ENCODE measurements around the gene TAAR9.
A peak's percentile ranks its signal among the peaks of the same experiment; 100 is the strongest.
"Not testable (repeated sequence)": the region's sequence is repeated elsewhere in the genome, so short reads cannot be mapped to it uniquely, and the experiment has no call there.

TAAR9 gene

GRCh38 chr6:132520953-132521352, 17.1 kb upstream of the TAAR9 start:
- no peak for FAIRE-seq

- FAIRE-seq = no peak
Observed at GRCh38 chr6:132524646-132525045, 13.4 kb upstream of the TAAR9 start.

- no peak for FAIRE-seq
Observed at GRCh38 chr6:132525866-132526265, 12.2 kb upstream of the TAAR9 start.

- FAIRE-seq = no peak
Observed at GRCh38 chr6:132526461-132526860, 11.6 kb upstream of the TAAR9 start.

DNA sequence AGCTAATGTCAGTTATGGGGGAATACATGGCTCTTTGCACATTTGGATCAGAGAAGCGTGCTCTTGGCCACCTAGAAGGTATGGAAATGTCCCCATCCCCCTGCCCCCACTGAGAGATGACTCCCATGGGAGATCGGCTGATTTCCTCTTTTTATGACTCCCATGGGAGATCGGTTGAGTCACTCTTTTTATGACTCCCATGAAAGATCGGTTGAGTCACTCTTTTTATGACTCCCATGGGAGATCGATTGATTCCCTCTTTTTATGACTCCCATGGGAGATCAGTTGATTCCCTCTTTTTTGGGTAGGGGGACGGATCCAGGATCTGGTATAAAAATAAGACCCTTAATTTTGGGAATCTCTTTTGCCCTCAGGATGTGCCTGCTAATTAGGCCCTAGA, 10.3 kb upstream of the TAAR9 start:
- no peak for FAIRE-seq

DNA sequence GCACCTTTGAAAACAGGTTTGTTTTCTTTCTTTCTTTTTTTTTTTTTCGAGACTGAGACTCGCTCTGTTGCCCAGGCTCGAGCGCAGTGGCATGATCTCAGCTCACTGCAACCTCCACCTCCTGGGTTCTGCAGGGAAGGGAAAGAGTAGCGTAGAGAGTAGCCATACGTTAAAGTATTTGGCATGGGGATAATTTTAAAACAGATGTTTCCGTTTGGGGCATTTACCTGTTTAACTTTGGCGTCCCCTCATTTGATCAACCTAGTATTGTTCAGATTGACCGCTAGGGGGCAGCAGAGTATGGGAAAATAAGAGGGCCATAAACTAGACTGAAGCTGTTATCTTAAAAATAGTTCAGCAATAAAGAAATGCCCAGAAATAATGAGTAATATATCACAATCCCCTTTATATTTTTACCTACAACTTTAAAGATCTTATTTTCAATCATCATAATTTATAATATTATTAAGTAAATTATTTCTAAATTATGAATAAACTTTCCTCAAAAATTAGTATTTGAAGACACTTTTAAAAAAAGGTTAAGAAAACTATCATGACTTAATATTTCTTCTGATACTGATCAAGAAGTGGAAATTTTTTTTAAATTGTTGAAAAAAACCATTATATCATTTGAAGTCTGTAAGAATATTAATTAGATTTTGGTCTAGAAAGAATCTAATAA, 7.6 kb upstream of the TAAR9 start:
- FAIRE-seq = peak; percentile 94

GRCh38 chr6:132534546-132534945, 3.5 kb upstream of the TAAR9 start:
- not testable (repeated sequence) for FAIRE-seq

DNA sequence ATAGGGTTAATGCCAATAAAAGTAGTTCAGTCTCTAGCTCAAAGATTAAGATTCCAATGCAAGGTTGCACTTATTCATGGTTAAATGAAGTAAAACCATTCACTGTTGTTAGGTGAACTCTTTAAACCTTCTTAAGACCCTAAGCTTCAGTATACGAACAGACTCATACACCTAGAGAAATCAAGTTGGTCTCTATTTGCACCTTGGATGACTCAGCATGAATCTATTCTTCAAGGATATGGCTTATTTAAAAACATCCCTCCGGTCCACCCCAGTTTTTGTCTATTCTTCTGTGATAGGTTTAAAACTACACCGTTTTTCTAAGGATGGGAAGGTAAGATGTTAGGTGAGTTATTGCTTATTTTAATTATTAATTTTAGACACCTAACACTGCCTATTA, 932 bp upstream of the TAAR9 start:
- FAIRE-seq = no peak

- FAIRE-seq = no peak
Observed at GRCh38 chr6:132544826-132545225, 6.7 kb downstream of the TAAR9 start.

GRCh38 chr6:132548746-132549463, 10.8 kb downstream of the TAAR9 start:
- no peak for FAIRE-seq

DNA sequence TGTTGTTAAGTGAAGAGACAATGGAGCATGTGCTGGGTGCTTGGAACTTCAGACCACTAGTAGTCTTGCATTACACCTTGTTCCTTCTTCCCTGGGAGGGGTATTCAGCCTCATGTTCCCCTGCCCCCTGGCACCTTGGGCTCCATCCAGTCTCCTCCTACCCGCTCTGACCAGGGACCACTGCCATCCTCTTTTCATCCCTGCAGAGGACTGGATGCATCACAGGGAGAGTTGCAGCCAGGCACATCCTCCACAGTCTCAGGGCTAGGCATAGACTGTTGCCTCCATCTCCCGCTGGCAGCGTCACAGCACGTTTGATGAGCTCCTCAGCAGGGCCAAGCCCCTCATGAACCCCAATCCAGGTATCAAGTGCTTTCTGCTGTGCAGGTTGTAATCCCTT, 13.1 kb downstream of the TAAR9 start:
- FAIRE-seq = no peak

GRCh38 chr6:132552372-132552771, 14.3 kb downstream of the TAAR9 start, which contains the start of gene TAAR8:
TAAR8 (plus strand) TSS chr6:132552672; CDS start chr6:132552693, 21 bp downstream.
- FAIRE-seq = no peak

DNA sequence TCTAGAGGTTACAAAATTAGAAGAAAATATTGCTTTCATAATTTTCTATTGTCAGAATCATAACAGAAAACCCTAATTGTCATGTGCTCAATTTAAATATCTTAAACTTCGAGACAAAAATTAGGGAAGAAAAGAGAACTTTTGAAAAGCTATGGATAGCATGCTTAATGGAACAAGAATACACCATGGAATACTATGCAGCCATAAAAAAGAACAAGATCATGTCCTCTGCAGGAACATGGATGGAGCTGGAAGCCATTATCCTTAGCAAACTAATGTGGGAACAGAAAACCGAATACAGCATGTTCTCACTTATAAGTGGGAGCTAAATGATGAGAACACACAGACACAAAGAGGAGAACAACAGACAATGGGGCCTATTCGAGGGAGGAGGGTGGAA, 22.0 kb downstream of the TAAR9 start:
- FAIRE-seq = not testable (repeated sequence)

- no peak for FAIRE-seq
Observed at GRCh38 chr6:132566404-132566803, 28.3 kb downstream of the TAAR9 start.

DNA sequence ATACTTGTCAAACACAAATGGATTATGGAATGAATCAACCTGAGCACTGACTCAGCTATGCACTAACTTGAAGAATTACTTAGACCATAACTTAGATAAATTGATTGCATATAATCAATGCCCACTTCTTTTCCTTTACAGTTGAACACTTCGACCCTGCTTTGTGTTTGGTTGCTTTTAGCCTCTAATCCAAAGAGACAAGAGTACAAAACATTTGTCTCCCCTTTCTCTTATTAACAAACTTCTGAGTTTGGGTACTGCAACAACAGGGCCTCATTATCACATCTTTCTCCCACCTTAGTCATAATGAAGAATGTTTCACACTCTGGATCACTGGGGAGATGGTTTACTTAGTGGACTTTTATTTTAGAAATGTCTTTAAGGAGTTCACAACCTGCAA, 29.5 kb downstream of the TAAR9 start:
- no peak for FAIRE-seq

DNA sequence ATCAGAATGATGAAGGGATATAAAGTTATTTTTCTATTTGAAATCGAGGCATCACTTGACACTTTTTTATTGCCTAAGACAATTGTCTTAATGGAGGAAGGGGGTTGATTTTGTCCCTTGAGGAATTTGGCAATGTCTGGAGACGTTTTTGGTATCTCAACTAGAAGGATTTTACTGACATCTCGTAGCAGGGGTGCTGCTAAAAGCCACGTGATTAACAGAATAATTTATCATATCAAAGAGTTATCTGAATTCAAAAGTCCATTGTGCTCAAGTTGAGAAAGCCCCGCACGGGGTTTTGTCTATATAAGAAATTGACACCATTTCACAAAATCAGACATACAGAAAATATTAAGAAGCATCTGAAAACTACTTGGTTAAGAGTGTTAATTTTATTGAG, 30.5 kb downstream of the TAAR9 start:
- no peak for FAIRE-seq

DNA sequence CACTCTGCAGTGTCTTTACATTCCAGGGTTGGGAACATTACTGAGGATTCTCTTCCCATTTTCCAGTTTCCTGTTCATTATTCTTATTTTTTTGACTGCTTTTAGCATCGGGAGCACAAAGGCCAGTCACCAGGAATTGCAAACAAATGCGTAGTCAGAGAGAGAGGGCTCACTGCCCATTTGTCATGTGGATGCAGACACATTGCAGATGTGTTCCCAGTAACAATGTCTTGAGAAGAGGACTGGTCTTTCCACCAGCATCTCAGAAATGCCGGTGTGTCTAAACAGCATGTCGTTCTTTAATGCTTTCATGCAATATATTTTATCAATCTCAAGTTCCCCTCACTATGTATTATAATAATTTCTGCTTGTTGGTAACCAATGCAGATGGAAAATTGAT, 31.1 kb downstream of the TAAR9 start:
- FAIRE-seq = no peak

DNA sequence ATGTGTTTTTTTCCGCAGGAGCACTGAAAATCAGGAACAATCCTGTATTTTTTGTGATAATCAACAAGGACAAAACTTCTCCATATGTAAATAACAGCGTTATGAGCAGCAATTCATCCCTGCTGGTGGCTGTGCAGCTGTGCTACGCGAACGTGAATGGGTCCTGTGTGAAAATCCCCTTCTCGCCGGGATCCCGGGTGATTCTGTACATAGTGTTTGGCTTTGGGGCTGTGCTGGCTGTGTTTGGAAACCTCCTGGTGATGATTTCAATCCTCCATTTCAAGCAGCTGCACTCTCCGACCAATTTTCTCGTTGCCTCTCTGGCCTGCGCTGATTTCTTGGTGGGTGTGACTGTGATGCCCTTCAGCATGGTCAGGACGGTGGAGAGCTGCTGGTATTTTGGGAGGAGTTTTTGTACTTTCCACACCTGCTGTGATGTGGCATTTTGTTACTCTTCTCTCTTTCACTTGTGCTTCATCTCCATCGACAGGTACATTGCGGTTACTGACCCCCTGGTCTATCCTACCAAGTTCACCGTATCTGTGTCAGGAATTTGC, 32.2 kb downstream of the TAAR9 start, which contains the start of gene TAAR6:
TSS of gene TAAR6 (plus strand) at position 102 of the 557 bp plus-strand sequence. CDS start at position 102, 0 bp downstream.
- no peak for FAIRE-seq

- no peak for FAIRE-seq
Observed at GRCh38 chr6:132571774-132572173, 33.7 kb downstream of the TAAR9 start.

- no peak for FAIRE-seq
Observed at GRCh38 chr6:132584698-132585097, 46.6 kb downstream of the TAAR9 start.

- FAIRE-seq = no peak
Observed at GRCh38 chr6:132587424-132587823, 49.3 kb downstream of the TAAR9 start.
